NCI-H82 treated with DMSO at 0.1 percent for 48 hours (cell line): ENCODE measurements around the gene CD7.

ENCODE experiments used
- DNase-seq: peaks from one replicate; lab custom pipeline; 2025; ENCODE audit not compliant: unreplicated experiment; lab: John Stamatoyannopoulos, UW

CD7 gene

GRCh38 chr17:82315703-82316358, 1.6 kb downstream of the CD7 start:
- DNase-seq: no peak

- no peak for DNase-seq
These were observed 2.4 kb downstream of the CD7 start for GRCh38 chr17:82314727-82315605.

GRCh38 chr17:82314012-82314726, 3.2 kb downstream of the CD7 start:
- no peak for DNase-seq

GRCh38 chr17:82313195-82314011, 4.0 kb downstream of the CD7 start:
- no peak for DNase-seq

- DNase-seq: no peak
These were observed 5.4 kb downstream of the CD7 start for GRCh38 chr17:82311971-82312370.

GRCh38 chr17:82310877-82311276, 6.5 kb downstream of the CD7 start:
- no peak for DNase-seq

- DNase-seq: no peak
These were observed 7.5 kb downstream of the CD7 start for GRCh38 chr17:82309656-82310570.

- DNase-seq: no peak
These were observed 11.6 kb downstream of the CD7 start for GRCh38 chr17:82305727-82306300.

GRCh38 chr17:82304826-82305726, 12.3 kb downstream of the CD7 start:
- no peak for DNase-seq

GRCh38 chr17:82303944-82304808, 13.2 kb downstream of the CD7 start:
- DNase-seq: no peak

GRCh38 chr17:82302991-82303943, 14.1 kb downstream of the CD7 start:
- no peak for DNase-seq

GRCh38 chr17:82302568-82302963, 14.8 kb downstream of the CD7 start:
- DNase-seq: no peak

- DNase-seq: no peak
These were observed 15.4 kb downstream of the CD7 start for GRCh38 chr17:82301916-82302567.

GRCh38 chr17:82301300-82301915, 16.0 kb downstream of the CD7 start:
- DNase-seq: no peak

- DNase-seq: no peak
These were observed 16.6 kb downstream of the CD7 start for GRCh38 chr17:82300707-82301270.
